Measurements from ENCODE around the gene ARSH. TPM values are rescaled to one million over a fixed set of nuclear protein-coding genes. Genes with fewer than 3 reads are reported as not detected.

Gene ARSH
- total RNA-seq, 1 experiment from 2014 or later, result not detected

DNA sequence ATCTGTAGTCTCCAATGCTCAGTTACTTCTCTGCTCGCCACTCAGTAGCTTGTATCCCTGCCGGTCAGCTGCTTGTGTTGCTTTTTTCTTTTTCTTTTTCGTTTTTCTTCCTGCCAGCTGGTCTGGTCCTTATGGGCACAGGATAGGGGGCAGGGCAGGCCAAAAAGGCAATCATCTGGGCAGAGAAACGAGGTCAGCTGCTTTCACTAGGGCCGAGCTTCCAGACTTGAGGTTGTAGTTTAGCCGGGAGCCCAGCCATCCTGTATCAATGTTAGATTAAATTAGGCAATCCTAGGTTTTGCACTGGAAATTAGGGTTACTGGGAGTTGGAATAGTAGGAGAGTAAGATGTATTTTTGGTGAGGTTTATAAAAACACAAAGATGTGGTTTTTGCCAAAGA, 38.3 kb downstream of the ARSH start:
- no peak for TF ChIP-seq SRF (IDR thresholded peaks at IDR 0.05; ENCODE audit: low read depth)
- no peaks in the 10 kb centered on the region for H3K9me2 ChIP-seq (ENCODE audit: insufficient read depth)
- H3K9me3 ChIP-seq (ENCODE audit: control insufficient read depth in 1 of 2, insufficient read depth in 1 of 2, low read depth in 1 of 2, low read length in 2 of 2), result no peaks in the 10 kb centered on the region
- H3K27me3 ChIP-seq (ENCODE audit: insufficient read depth, low read length), result no peaks in the 10 kb centered on the region
- H3K4me3 ChIP-seq (replicated peaks in 1 of 2; ENCODE audit: low read depth in 1 of 2, low read length in 2 of 2), result no peak overlapping the region
- no peak overlapping the region for H3K27ac ChIP-seq (ENCODE audit: low read depth, low read length)
- DNase-seq (ENCODE audit: low read depth, low spot score), result no peak
- no peaks in the 10 kb centered on the region for H3K79me2 ChIP-seq (ENCODE audit: insufficient read depth, low read length)
- POLR2A ChIA-PET, result no interaction called here
- no peak overlapping the region for H3K4me2 ChIP-seq (ENCODE audit: low read length)
- H2AFZ ChIP-seq (ENCODE audit: low read depth, low read length, poor library complexity, severe bottlenecking), result no peak overlapping the region
- no peaks in the 10 kb centered on the region for H3K4me1 ChIP-seq (ENCODE audit: control insufficient read depth in 1 of 2, insufficient read depth in 2 of 2, low read length in 2 of 2)
- CTCF ChIA-PET, result interaction anchor here (1.0 kb wide), 1 partner anchor 10 kb away, joined by 3 read pairs; no protein-coding TSS in a partner anchor
- BruUV-seq (replicated peaks), result no TSS peak
- no peaks in the 10 kb centered on the region for H3K36me3 ChIP-seq (ENCODE audit: control insufficient read depth in 1 of 2, insufficient read depth in 2 of 2, low read length in 2 of 2)
- intact Hi-C loops (cut with micrococcal nuclease), result no loop called here
- RAD21 ChIA-PET (ENCODE audit: low non-redundant PET in 1 of 2, low total read pairs in 2 of 2, uncharacterized antibody in 2 of 2, unreplicated experiment in 2 of 2), result no interaction called here
- no peak overlapping the region for H3K9ac ChIP-seq (ENCODE audit: low read length)
- H4K20me1 ChIP-seq (ENCODE audit: insufficient read depth), result no peaks in the 10 kb centered on the region
- no peak for ATAC-seq

DNA sequence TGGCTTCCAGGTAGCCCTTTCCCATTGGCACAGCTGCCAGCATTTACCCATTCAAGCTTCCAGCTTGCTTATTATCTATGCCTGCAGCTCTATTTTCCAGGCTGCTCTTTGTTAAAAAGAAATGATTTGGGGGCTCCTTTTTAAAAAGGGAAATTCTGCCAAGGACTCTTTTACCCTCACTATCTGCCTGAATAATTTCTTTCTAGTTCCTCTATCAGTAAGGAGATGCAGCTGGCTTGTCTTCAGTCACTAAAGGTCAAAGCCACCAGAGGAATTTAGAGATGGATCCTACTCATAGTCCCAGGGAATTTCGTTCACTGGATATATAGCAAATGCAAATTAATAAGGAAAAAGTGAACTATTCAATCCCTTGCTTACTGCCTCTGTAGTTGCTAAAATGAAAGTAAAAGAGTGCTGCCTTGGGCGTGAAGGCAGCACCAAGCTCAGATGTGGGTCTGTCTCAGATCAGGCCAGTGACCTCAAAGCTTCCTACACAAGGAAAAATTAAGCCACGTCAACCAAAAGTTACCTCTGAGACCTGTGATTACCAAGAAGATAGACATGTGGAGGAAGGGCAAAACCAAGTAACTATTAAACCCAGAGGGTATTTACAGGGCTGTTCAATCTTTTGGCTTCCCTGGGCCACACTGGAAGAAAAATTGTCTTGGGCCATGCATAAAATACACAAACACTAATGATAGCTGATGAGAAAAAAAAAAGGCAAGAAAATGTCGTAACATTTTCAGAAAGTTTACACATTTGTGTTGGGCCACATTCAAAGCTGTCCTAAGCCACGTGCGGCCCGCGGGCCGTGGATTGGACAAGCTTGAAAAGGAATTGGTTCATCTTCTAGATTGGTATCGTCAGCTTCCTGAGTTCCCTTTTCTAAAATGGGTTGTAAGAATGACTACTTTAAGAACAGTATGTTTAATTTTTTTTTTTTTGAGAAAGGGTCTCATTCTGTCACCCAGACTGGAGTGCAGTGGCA, 40.2 kb downstream of the ARSH start:
- H3K36me3 ChIP-seq (ENCODE audit: control insufficient read depth in 1 of 2, insufficient read depth in 2 of 2, low read length in 2 of 2), result no peaks in the 10 kb centered on the region
- no peak overlapping the region for H3K9ac ChIP-seq (ENCODE audit: low read length)
- RAD21 ChIA-PET (ENCODE audit: low non-redundant PET in 1 of 2, low total read pairs in 2 of 2, uncharacterized antibody in 2 of 2, unreplicated experiment in 2 of 2), result no interaction called here
- CTCF ChIA-PET, result no interaction called here
- no peak overlapping the region for H3K4me3 ChIP-seq (replicated peaks in 1 of 2; ENCODE audit: low read depth in 1 of 2, low read length in 2 of 2)
- H4K20me1 ChIP-seq (ENCODE audit: insufficient read depth), result no peaks in the 10 kb centered on the region
- no peaks in the 10 kb centered on the region for H3K79me2 ChIP-seq (ENCODE audit: insufficient read depth, low read length)
- BruUV-seq (replicated peaks), result no TSS peak
- intact Hi-C loops (cut with micrococcal nuclease), result no loop called here
- POLR2A ChIA-PET, result no interaction called here
- H3K4me2 ChIP-seq (ENCODE audit: low read length), result no peak overlapping the region
- no peak overlapping the region for H2AFZ ChIP-seq (ENCODE audit: low read depth, low read length, poor library complexity, severe bottlenecking)
- H3K27ac ChIP-seq (ENCODE audit: low read depth, low read length), result no peak overlapping the region
- H3K9me3 ChIP-seq (ENCODE audit: control insufficient read depth in 1 of 2, insufficient read depth in 1 of 2, low read depth in 1 of 2, low read length in 2 of 2), result no peaks in the 10 kb centered on the region
- DNase-seq (ENCODE audit: low read depth, low spot score), result no peak
- no peaks in the 10 kb centered on the region for H3K9me2 ChIP-seq (ENCODE audit: insufficient read depth)
- no peaks in the 10 kb centered on the region for H3K4me1 ChIP-seq (ENCODE audit: control insufficient read depth in 1 of 2, insufficient read depth in 2 of 2, low read length in 2 of 2)
- H3K27me3 ChIP-seq (ENCODE audit: insufficient read depth, low read length), result no peaks in the 10 kb centered on the region
- ATAC-seq, result no peak
- TF ChIP-seq, protein P1, sequence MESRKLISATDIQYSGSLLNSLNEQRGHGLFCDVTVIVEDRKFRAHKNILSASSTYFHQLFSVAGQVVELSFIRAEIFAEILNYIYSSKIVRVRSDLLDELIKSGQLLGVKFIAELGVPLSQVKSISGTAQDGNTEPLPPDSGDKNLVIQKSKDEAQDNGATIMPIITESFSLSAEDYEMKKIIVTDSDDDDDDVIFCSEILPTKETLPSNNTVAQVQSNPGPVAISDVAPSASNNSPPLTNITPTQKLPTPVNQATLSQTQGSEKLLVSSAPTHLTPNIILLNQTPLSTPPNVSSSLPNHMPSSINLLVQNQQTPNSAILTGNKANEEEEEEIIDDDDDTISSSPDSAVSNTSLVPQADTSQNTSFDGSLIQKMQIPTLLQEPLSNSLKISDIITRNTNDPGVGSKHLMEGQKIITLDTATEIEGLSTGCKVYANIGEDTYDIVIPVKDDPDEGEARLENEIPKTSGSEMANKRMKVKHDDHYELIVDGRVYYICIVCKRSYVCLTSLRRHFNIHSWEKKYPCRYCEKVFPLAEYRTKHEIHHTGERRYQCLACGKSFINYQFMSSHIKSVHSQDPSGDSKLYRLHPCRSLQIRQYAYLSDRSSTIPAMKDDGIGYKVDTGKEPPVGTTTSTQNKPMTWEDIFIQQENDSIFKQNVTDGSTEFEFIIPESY (IDR thresholded peaks at IDR 0.05; ENCODE audit: extremely low read depth, insufficient replicate concordance, low read length), result no peak
- TF ChIP-seq POLR2A (IDR thresholded peaks at IDR 0.05; ENCODE audit: borderline replicate concordance, extremely low read depth, insufficient read depth, insufficient read length), result no peak
- TF ChIP-seq EZH2 (IDR thresholded peaks at IDR 0.05), result no peak
- no peak for TF ChIP-seq EGR1 (IDR thresholded peaks at IDR 0.05; ENCODE audit: low read depth)
- no peak for TF ChIP-seq TCF7L2 (IDR thresholded peaks at IDR 0.05; ENCODE audit: borderline replicate concordance, extremely low read depth, insufficient read depth, insufficient read length)
- TF ChIP-seq JUND (IDR thresholded peaks at IDR 0.05), result no peak
- no peak for TF ChIP-seq EZH2phosphoT487 (IDR thresholded peaks at IDR 0.05; ENCODE audit: borderline replicate concordance)
- TF ChIP-seq ELF1 (IDR thresholded peaks at IDR 0.05; ENCODE audit: borderline replicate concordance, low read depth), result no peak
- TF ChIP-seq, protein P2, sequence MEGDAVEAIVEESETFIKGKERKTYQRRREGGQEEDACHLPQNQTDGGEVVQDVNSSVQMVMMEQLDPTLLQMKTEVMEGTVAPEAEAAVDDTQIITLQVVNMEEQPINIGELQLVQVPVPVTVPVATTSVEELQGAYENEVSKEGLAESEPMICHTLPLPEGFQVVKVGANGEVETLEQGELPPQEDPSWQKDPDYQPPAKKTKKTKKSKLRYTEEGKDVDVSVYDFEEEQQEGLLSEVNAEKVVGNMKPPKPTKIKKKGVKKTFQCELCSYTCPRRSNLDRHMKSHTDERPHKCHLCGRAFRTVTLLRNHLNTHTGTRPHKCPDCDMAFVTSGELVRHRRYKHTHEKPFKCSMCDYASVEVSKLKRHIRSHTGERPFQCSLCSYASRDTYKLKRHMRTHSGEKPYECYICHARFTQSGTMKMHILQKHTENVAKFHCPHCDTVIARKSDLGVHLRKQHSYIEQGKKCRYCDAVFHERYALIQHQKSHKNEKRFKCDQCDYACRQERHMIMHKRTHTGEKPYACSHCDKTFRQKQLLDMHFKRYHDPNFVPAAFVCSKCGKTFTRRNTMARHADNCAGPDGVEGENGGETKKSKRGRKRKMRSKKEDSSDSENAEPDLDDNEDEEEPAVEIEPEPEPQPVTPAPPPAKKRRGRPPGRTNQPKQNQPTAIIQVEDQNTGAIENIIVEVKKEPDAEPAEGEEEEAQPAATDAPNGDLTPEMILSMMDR (IDR thresholded peaks at IDR 0.05 in 2 of 3, conservative IDR thresholded peaks at IDR 0.05 in 1 of 3; ENCODE audit: borderline replicate concordance in 1 of 3, insufficient read depth in 1 of 3, low read depth in 2 of 3, low read length in 2 of 3), result no peak
- TF ChIP-seq ZFX (IDR thresholded peaks at IDR 0.05), result no peak
- TF ChIP-seq CBX3 (IDR thresholded peaks at IDR 0.05; ENCODE audit: low read depth), result no peak
- TF ChIP-seq, protein P3, sequence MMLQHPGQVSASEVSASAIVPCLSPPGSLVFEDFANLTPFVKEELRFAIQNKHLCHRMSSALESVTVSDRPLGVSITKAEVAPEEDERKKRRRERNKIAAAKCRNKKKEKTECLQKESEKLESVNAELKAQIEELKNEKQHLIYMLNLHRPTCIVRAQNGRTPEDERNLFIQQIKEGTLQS (IDR thresholded peaks at IDR 0.05), result no peak
- TF ChIP-seq SRF (IDR thresholded peaks at IDR 0.05; ENCODE audit: low read depth), result no peak
- TF ChIP-seq FOSL1 (IDR thresholded peaks at IDR 0.05; ENCODE audit: low read depth), result no peak
- TF ChIP-seq YY1 (IDR thresholded peaks at IDR 0.05; ENCODE audit: extremely low read depth, insufficient replicate concordance, low read depth, low read length), result no peak
- no peak for TF ChIP-seq CEBPB (IDR thresholded peaks at IDR 0.05; ENCODE audit: low read depth)
